DND-41 (cell line): ENCODE data around the gene NUDT3.

ENCODE experiments used
- CTCF ChIP-seq: IDR thresholded peaks from 2 replicates; pipeline ENCODE4 v1.5.1; 2012; ENCODE audit warnings: borderline replicate concordance, low read length, moderate library complexity, mild to moderate bottlenecking; ENCODE audit not compliant: poor library complexity, severe bottlenecking; ENCODE audit errors: extremely low read depth
- EZH2 ChIP-seq: IDR thresholded peaks from 3 replicates; pipeline ENCODE4 v1.6.1; 2012; ENCODE audit warnings: borderline replicate concordance, low read depth, mild to moderate bottlenecking, moderate library complexity, low read length, inconsistent platforms; ENCODE audit not compliant: severe bottlenecking

GRCh38 chr6:34275128-34275804 lies 117.2 kb downstream of the NUDT3 start:
- TF ChIP-seq CTCF: no peak
- no peak for TF ChIP-seq EZH2
